ENCODE data around the gene LGALS7. TPM values are rescaled to one million over a fixed set of nuclear protein-coding genes. Genes with fewer than 3 reads are reported as not detected.

The LGALS7 gene
- total and polyA plus RNA-seq, 2 of the 4 experiments (the other 2 are of a cell fraction): not detected

DNA sequence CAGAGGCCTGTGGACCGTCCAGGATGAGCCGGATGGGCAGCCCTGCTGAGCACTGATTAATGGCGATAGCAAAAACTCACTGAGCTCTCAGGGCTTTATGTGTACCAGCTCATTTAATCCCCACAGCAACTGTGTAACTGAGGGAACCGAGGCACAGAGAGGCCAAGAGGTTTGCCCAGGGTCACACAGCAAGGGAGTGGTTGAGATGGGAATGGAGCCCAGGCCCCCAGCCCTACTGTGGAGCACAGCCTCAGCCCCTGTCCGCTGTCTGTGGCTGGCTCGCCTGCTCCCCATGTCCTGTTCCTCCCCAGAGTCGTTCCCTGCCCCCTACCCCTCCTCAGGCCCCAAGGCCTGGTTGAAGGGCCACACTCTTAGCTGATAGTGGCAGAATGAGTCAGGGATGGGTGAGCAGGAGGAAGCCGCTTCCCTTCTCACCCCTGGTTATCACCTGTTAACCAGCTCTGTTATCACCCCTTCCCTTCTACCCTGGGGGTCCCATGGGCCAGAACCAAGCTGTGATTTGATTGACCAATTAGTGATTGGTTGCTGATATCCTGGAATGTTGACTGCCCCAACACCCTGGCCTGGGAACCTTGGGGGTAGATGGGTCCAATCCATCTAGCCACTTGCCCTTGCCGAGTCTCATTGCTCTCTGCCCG is 50.2 kb downstream of the LGALS7 start:
- CTCF ChIA-PET: no interaction called here

More for the DNA sequence above, 50.2 kb downstream of the LGALS7 start:
- Histone ChIP-seq H3K14ac (replicated peaks; ENCODE audit: low read depth, low read length) (no peak overlapping the region), H3K23ac (ENCODE audit: low read depth, low read length) (no peak overlapping the region), H3K18ac (ENCODE audit: low read depth, low read length) (no peak overlapping the region), H3K4me3 (ENCODE audit: insufficient read depth, low read depth, low read length) (no peak overlapping the region), H4K91ac (ENCODE audit: insufficient read depth, low read depth, low read length) (no peak overlapping the region), H3K4ac (ENCODE audit: low read depth, low read length) (no peak overlapping the region), H2BK5ac (ENCODE audit: low read depth, low read length, poor library complexity, severe bottlenecking) (no peak overlapping the region), H4K8ac (ENCODE audit: low read depth in 2 of 2, low read length in 2 of 2) (no peak overlapping the region), H3K4me1 (ENCODE audit: control insufficient read depth, insufficient read depth, low read length) (peaks cover 8% of the 10 kb centered on the region; the same call in 1 of the 2 replicates), H3K9me3 (ENCODE audit: control insufficient read depth, insufficient read depth, low read length) (no peaks in the 10 kb centered on the region), H2BK15ac (ENCODE audit: low read depth, low read length) (no peak overlapping the region), H2AK9ac (replicated peaks; ENCODE audit: low read depth, low read length, poor library complexity) (no peak overlapping the region), H3K9me1 (ENCODE audit: insufficient read depth, low read length) (peaks cover 9% of the 10 kb centered on the region; the same call in 1 of the 2 replicates), H2BK120ac (ENCODE audit: low read depth, low read length) (no peak overlapping the region), H3K9ac (ENCODE audit: low read depth, low read length) (no peak overlapping the region), H3K27me3 (ENCODE audit: control insufficient read depth, insufficient read depth, low read length) (no peaks in the 10 kb centered on the region), H2AFZ (replicated peaks; ENCODE audit: low read length, poor library complexity) (no peak overlapping the region), H4K20me1 (ENCODE audit: insufficient read depth, low read length) (peaks cover 44% of the 10 kb centered on the region), H3K56ac (ENCODE audit: extremely low read depth, insufficient read depth, low read length) (no peak overlapping the region), H2BK20ac (ENCODE audit: low read depth, low read length) (no peak overlapping the region), H3K79me1 (ENCODE audit: low read depth in 1 of 2, low read length in 2 of 2) (peaks cover 40 to 74% of the 10 kb centered on the region in 2 experiments), H3K4me2 (ENCODE audit: low read depth, low read length) (no peak overlapping the region), H2AK5ac (ENCODE audit: low read depth, low read length) (no peak overlapping the region), H3K36me3 (ENCODE audit: control insufficient read depth, insufficient read depth, low read length) (peaks cover 96% of the 10 kb centered on the region), H3K27ac (ENCODE audit: insufficient read depth, low read length) (no peak overlapping the region), H4K5ac (ENCODE audit: low read depth, low read length) (no peak overlapping the region)
- ATAC-seq (ENCODE audit: low read depth): no peak
- intact Hi-C loops (cut with micrococcal nuclease): no loop called here
- in situ Hi-C loops (cut with MboI; ENCODE audit: low sequenced_read_pairs): no loop called here
- POLR2A ChIA-PET (ENCODE audit: unreplicated experiment): interaction anchor here (0.6 kb wide), 1 partner anchor 68 kb away, joined by 10 read pairs; no protein-coding TSS in a partner anchor
- DNase-seq: no peak
- BruUV-seq (replicated peaks): no TSS peak
- dilution Hi-C loops (cut with HindIII; ENCODE audit: low sequenced_read_pairs, unreplicated experiment): no loop called here
- WGBS, 2 experiments (ENCODE audit: extremely low coverage in 2 of 2, insufficient read length in 1 of 2): 87% methylated on average over 3 of the region's 10 CpGs; no CpG with 5 or more reads in 1 of the 2 experiments
- TF ChIP-seq ELK1 (IDR thresholded peaks at IDR 0.05; ENCODE audit: borderline replicate concordance, low read depth, low read length): no peak
- no peak for TF ChIP-seq POLR2A (IDR thresholded peaks at IDR 0.05; ENCODE audit: low read depth, low read length)
- no peak for TF ChIP-seq FOS (IDR thresholded peaks at IDR 0.05; ENCODE audit: low read depth, low read length)
- TF ChIP-seq MAZ (IDR thresholded peaks at IDR 0.05; ENCODE audit: borderline replicate concordance, low read depth, low read length): no peak
- TF ChIP-seq RAD21 (IDR thresholded peaks at IDR 0.05; ENCODE audit: low read length): no peak
- TF ChIP-seq CEBPB (IDR thresholded peaks at IDR 0.05; ENCODE audit: low read depth, low read length): no peak
- TF ChIP-seq MAFK (IDR thresholded peaks at IDR 0.05; ENCODE audit: low read depth, low read length): no peak
- TF ChIP-seq SMC3 (IDR thresholded peaks at IDR 0.05; ENCODE audit: low read depth, low read length): no peak
- no peak for TF ChIP-seq CHD1 (IDR thresholded peaks at IDR 0.05; ENCODE audit: low read depth, low read length)
- TF ChIP-seq RCOR1 (IDR thresholded peaks at IDR 0.05; ENCODE audit: insufficient replicate concordance, low read length): no peak
- no peak for TF ChIP-seq BHLHE40 (IDR thresholded peaks at IDR 0.05; ENCODE audit: low read depth, low read length)
- no peak for TF ChIP-seq RFX5 (IDR thresholded peaks at IDR 0.05; ENCODE audit: low read depth, low read length)
- TF ChIP-seq, protein P1, sequence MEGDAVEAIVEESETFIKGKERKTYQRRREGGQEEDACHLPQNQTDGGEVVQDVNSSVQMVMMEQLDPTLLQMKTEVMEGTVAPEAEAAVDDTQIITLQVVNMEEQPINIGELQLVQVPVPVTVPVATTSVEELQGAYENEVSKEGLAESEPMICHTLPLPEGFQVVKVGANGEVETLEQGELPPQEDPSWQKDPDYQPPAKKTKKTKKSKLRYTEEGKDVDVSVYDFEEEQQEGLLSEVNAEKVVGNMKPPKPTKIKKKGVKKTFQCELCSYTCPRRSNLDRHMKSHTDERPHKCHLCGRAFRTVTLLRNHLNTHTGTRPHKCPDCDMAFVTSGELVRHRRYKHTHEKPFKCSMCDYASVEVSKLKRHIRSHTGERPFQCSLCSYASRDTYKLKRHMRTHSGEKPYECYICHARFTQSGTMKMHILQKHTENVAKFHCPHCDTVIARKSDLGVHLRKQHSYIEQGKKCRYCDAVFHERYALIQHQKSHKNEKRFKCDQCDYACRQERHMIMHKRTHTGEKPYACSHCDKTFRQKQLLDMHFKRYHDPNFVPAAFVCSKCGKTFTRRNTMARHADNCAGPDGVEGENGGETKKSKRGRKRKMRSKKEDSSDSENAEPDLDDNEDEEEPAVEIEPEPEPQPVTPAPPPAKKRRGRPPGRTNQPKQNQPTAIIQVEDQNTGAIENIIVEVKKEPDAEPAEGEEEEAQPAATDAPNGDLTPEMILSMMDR (conservative IDR thresholded peaks at IDR 0.05; ENCODE audit: low read depth, low read length): no peak
- TF ChIP-seq NFE2L2 (IDR thresholded peaks at IDR 0.05; ENCODE audit: low read depth, low read length): no peak
- TF ChIP-seq, protein P2, sequence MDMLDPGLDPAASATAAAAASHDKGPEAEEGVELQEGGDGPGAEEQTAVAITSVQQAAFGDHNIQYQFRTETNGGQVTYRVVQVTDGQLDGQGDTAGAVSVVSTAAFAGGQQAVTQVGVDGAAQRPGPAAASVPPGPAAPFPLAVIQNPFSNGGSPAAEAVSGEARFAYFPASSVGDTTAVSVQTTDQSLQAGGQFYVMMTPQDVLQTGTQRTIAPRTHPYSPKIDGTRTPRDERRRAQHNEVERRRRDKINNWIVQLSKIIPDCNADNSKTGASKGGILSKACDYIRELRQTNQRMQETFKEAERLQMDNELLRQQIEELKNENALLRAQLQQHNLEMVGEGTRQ (IDR thresholded peaks at IDR 0.05; ENCODE audit: low read depth, low read length): no peak
